ENCODE measurements around the gene HIGD1B.

Gene HIGD1B

DNA sequence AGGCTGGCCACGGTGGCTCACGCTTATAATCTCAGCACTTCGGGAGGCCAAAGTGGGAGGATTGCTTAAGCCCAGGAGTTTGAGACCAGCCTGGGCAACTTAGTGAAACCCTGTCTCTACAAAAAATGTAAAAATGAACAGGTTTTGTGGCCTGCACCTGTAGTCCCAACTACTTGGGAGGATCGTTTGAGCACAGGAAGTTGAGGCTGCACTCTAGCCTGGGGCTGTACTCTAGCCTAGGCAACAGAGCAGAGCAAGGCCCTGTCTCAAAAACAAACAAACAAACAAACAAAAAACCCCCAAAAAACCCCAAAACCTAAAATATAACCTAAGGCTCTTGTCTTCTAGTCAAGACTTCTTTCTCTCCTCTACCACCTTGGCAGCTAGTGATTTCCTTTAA is 7.4 kb upstream of the HIGD1B start:
- DNase-seq: no peak

- no peak for DNase-seq
These were observed 6.7 kb upstream of the HIGD1B start for GRCh38 chr17:44840936-44841335.

DNA sequence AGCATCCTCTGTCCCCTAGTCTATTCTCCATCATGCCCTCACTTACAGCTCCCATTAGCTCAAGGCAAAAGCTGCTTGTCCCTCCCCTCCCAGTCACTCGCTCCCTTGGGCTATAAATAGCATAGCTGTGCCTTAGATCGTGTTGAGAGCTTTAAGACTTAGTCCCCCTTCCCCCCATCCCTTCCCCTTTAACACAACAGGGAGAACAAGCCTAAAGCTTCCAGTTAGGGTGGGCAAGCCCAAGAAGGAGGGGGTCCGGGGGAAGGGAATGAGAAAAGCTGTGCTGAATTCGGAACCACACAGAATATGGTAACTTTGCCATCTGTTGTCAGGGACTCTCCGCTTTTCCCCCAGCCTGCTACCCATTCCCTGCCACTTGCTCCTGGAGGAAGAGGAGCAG is 4.9 kb upstream of the HIGD1B start:
- DNase-seq: no peak

GRCh38 chr17:44844390-44844830 is 3.3 kb upstream of the HIGD1B start:
- no peak for DNase-seq

DNA sequence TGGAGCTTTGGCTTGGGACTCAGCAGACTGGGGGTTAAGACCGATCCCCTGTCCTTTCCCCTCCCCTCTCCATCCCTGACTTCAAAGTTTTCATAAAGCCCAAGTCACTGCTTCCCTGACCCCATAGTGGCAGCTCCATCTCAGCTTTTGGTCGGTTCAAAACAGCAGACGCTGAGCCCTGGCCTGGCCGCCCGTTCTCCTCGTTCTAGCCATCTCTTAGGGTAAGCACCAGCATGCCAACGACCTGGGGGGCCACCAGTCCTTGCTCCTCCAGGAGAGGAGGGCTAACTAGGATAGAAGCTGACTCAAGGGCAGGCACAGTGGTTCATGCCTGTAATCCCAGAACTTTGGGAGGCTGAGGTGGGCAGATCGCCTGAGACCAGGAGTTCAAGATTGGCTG is 1.5 kb upstream of the HIGD1B start:
- no peak for DNase-seq

DNA sequence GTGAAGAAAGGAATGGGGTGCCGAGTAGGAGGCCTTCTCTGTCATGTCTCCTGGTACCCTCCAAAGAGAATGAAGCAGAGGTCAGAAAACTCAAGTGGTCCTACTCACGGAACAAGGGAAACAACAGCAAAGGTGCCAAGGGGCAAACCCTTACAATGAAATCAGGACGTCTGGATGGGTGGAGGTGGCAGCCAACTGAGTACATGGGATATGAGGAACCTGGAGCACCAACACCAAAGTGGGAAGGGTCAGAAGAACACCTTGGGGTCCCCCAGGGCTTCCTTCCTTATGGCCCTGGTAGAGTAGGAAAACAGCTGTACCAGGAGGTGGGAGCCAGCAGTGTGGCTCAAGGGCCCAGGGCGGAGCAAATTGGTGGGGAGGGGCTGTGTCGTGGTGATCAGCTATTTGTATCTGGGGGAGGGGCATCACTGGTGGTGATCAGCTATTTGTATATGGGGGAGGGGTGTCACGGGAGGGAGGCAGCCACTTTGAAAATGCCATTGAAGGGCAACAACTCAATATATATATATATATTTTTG is 643 bp downstream of the HIGD1B start:
- DNase-seq: no peak

DNA sequence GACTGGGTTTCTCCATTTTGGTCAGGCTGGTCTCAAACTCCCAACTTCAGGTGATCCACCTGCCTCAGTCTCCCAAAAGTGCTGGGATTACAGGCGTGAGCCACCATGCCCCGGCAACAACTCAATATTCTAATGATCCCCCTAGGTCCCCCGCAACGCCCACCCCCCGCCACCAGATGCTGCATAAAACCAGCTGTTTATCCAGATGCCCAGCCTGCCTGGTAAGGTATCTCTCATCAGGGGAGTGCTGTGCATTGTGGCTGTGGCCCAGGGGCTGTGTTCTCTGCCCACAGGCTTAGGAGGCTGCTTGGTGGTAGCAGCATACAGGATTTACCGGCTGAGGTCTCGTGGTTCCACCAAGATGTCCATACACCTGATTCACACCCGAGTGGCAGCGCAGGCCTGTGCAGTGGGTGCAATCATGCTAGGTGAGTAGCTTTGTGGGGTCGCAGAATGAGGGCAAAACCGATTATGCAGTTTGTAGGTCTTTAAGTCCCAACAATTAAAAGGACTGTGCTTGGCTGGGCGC is 1.3 kb downstream of the HIGD1B start:
- DNase-seq: no peak

- no peak for DNase-seq
These were observed 2.3 kb downstream of the HIGD1B start for GRCh38 chr17:44850025-44850424.

DNA sequence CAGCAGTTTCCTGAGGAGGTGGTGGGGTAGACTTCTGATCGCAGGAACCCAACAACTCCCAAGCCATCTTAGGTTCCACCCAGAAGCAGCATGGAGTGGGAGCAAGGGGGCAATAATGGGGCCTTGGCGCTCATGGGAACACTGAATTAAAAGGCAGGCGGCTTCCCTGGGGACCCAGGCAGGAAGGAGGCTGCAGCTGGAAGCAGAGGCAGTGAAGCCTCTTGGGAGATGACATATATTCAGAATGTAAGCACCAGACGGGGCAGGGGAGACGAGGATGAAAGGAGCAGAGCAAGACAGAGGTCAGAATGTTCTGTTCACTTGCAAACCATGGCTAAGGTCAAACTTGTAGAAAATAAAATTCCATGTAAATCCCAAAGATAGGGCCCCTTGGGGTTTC is 2.9 kb downstream of the HIGD1B start:
- DNase-seq: no peak

- no peak for DNase-seq
These were observed 6.5 kb downstream of the HIGD1B start for GRCh38 chr17:44854192-44854591.

DNA sequence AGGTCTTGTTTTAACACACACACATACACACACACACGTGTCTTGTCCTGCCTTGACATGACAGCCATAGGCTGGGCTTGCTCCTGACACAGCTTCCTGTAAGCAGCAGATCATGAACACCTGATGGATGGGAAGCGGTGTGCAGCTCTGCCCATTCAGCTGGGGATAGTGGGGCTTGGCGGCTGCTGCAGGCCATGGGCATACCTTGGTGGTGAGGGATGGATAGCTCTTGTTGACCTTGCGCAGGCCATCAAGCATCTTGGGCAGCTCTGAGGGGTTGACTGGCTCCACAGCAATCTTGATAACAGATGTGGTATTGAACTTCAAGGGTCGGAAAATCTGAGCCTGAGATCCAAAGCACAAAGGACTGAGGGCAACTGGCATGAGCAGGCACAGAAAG is 12.0 kb downstream of the HIGD1B start:
- DNase-seq: no peak

- DNase-seq: no peak
These were observed 14.7 kb downstream of the HIGD1B start for GRCh38 chr17:44862278-44862914.

- DNase-seq: no peak
These were observed 15.6 kb downstream of the HIGD1B start for GRCh38 chr17:44863061-44863918.

GRCh38 chr17:44864831-44865230 is 17.1 kb downstream of the HIGD1B start:
- DNase-seq: no peak

- peak; percentile 80 for DNase-seq
These were observed 17.6 kb downstream of the HIGD1B start for GRCh38 chr17:44865231-44865660.

GRCh38 chr17:44865931-44866330 is 18.2 kb downstream of the HIGD1B start:
- DNase-seq: no peak

- no peak for DNase-seq
These were observed 20.2 kb downstream of the HIGD1B start for GRCh38 chr17:44867841-44868240.

DNA sequence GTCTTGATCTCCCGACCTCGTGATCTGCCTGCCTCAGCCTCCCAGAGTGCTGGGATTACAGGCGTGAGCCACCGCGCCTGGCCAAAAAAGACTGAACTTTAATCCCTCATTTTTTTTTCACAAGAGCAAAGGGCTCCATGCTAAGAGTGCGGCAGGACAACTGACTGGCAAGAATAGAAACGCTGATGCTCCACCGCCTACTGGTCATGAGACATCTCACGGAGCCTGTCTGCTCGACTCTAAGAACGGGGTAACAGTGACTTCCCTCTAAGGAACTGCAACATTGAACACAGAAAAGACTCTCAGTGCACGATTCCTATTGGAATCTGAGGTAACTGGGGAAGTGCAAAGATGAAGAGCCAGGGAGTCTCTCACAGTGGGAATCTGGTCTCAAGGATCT is 23.9 kb downstream of the HIGD1B start:
- DNase-seq: no peak

DNA sequence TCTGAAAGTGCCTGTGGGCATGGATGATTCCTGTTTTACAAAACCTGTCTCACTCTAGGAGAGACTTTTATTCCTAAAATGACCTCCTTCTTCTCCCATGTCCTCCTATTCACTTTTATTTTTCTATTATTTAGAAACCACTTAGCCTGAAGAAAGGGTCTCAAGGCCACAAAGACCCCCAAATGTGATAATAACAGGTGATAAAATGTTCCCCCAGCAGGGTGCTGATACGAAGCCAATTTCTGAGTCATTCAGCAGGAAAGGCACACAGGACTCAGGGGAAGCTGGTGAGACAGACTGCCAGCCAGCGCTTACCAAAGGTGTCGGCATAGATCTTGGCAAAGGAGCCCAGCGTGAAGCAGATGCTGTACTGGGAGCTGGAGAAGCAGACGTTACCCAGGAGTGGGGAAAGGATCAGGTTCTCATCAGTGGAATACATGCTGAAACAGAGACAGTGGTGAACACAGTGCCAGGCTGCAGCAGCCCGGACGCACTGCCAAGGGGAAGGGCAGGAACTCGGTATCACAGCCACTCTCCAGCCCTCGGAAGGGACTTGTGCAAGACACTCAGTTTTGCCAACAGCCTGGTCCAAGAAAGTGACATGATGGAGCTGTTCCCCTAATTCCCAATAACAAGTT is 24.6 kb downstream of the HIGD1B start:
- DNase-seq: no peak

DNA sequence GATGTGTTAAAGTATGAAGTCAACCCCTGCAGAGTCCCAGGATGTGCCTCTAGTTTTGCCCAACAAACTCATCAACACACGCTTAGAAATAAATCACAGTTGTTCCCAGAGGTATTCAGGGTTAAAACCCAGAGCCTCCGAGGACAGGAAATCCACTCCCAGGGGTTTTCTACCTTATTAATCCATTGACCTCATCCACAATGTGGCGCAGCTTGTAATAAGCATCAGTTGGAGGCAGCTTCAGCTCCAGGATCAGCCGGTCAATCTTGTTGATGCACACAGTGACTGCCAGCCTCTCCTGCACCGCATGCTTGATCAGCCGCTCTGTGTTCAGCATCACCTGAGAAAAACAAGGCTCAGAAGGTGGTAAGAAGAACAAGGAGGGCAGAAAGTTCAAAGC is 28.1 kb downstream of the HIGD1B start:
- no peak for DNase-seq

DNA sequence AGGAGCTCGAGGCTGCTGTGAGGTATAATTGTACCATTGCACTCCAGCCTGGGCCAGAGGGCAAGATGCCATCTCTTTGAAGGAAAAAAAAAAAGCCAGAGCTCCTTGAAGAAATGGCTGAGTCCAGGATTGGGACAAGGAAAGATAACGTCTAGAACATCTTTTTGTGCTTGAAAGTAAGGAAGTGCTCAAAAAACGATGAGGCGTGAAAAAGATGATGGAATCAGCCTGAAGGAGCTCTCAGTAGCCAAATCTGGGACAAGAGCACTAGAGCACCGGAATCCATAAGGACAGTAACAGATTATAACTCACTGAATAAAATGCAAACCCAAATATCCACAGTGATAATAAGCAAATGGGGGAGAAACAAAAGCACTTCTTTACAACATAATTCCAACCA is 29.4 kb downstream of the HIGD1B start:
- no peak for DNase-seq

GRCh38 chr17:44878627-44879221 is 31.0 kb downstream of the HIGD1B start:
- peak; percentile 47 for DNase-seq

DNA sequence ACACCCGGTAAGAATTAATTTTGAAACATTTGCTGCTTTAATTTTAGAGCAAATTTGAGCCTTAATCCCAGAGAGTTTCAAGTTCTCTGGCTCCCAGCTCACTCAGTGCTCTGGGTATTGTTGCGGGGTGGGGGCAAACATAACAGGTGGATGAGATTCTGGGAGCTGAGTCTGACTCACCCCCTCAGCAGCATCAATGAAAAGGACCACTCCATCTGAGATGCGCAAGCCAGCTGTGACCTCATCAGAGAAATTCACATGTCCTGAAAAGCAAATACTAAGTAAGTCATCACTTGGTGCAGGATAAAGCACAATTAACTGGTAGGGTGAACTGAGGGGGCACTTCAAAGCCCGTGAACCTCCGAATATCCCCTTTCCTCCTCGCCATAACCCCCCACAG is 31.7 kb downstream of the HIGD1B start:
- no peak for DNase-seq

Data from RPMI8226 (cell line).